GM13977 (cell line): ENCODE results near the gene BPIFB1.

ENCODE experiments used
- DNase-seq: peaks from one replicate; pipeline ENCODE4 v3.0.0; 2012; ENCODE audit warnings: low spot score
- CTCF ChIP-seq: IDR thresholded peaks from 2 replicates; pipeline ENCODE4 v1.5.1; 2012; ENCODE audit warnings: mild to moderate bottlenecking, control low read depth; ENCODE audit not compliant: insufficient read depth; ENCODE audit errors: extremely low read depth, missing control alignments
- in situ Hi-C: fragments of 300-500 bp; cut with MboI; formaldehyde crosslinking; loops from one replicate; pipeline ENCODE4 v1.12.0; 2022; ENCODE audit warnings: low sequenced_read_pairs, low pct_unique_long_range_greater_than_20kb, mixed read lengths, inconsistent platforms; ENCODE audit not compliant: unreplicated experiment

BPIFB1 gene

GRCh38 chr20:33276303-33277113, 6.5 kb upstream of the BPIFB1 start:
- in situ Hi-C loops: no loop called here
- DNase-seq: peak; percentile 9
- no peak for TF ChIP-seq CTCF

- TF ChIP-seq CTCF: no peak
- no peak for DNase-seq
- in situ Hi-C loops: no loop called here
These were observed 5.3 kb upstream of the BPIFB1 start for GRCh38 chr20:33277471-33278441.

GRCh38 chr20:33278700-33279099, 4.3 kb upstream of the BPIFB1 start:
- DNase-seq: no peak
- in situ Hi-C loops: no loop called here
- TF ChIP-seq CTCF: no peak

- in situ Hi-C loops: no loop called here
- TF ChIP-seq CTCF: no peak
These were observed 3.6 kb upstream of the BPIFB1 start for GRCh38 chr20:33279261-33279910.

GRCh38 chr20:33280000-33280680, 2.9 kb upstream of the BPIFB1 start:
- DNase-seq: no peak
- in situ Hi-C loops: no loop called here
- TF ChIP-seq CTCF: no peak

More at GRCh38 chr20:33279261-33279910, 3.6 kb upstream of the BPIFB1 start:
- no peak for DNase-seq

GRCh38 chr20:33280775-33281174, 2.2 kb upstream of the BPIFB1 start:
- no peak for DNase-seq
- in situ Hi-C loops: no loop called here
- no peak for TF ChIP-seq CTCF
